HepG2 (cell line): ENCODE measurements around the gene SRSF2. TPM values are rescaled to one million over a fixed set of nuclear protein-coding genes. Genes with fewer than 3 reads are reported as not detected.

Experiments
- GPN1 ChIP-seq: sonication (generic); formaldehyde crosslinking; IDR thresholded peaks from 2 replicates; pipeline ENCODE4 v1.5.1; 2020; ENCODE audit warnings: missing genetic modification reagents, borderline replicate concordance
- GTF3A ChIP-seq: sonication (generic); formaldehyde crosslinking; conservative IDR thresholded peaks from 2 replicates; pipeline ENCODE4 v1.4.0; 2020; ENCODE audit warnings: mild to moderate bottlenecking, missing genetic modification reagents
- HBP1 ChIP-seq: IDR thresholded peaks from 2 replicates; pipeline ENCODE4 v1.6.1; 2016; ENCODE audit warnings: low read depth, control low read depth
- IKZF5 ChIP-seq: IDR thresholded peaks from 2 replicates; pipeline ENCODE4 v1.6.1; 2018; ENCODE audit warnings: missing genetic modification reagents, mild to moderate bottlenecking, missing compliant biosample characterization
- MLLT10 ChIP-seq: sonication (generic); formaldehyde crosslinking; IDR thresholded peaks from 2 replicates; pipeline ENCODE4 v1.4.0; 2020; ENCODE audit warnings: missing genetic modification reagents
- MLX ChIP-seq: IDR thresholded peaks from 2 replicates; pipeline ENCODE4 v1.6.1; 2016
- PLSCR1 ChIP-seq: sonication (generic); formaldehyde crosslinking; IDR thresholded peaks from 2 replicates; pipeline ENCODE4 v1.5.0; 2020; ENCODE audit warnings: missing genetic modification reagents, mild to moderate bottlenecking, borderline replicate concordance
- PREB ChIP-seq: sonication (generic); formaldehyde crosslinking; IDR thresholded peaks from 2 replicates; pipeline ENCODE4 v1.4.0; 2020; ENCODE audit warnings: missing genetic modification reagents
- RNF219 ChIP-seq: sonication (generic); formaldehyde crosslinking; IDR thresholded peaks from 2 replicates; pipeline ENCODE4 v1.5.0; 2020; ENCODE audit warnings: mild to moderate bottlenecking, missing genetic modification reagents
- RXRB ChIP-seq: IDR thresholded peaks from 2 replicates; pipeline ENCODE4 v1.6.1; 2016; ENCODE audit warnings: borderline replicate concordance, missing genetic modification reagents, missing compliant biosample characterization
- SMARCE1 ChIP-seq: fragments of 450-650 bp; IDR thresholded peaks from 2 replicates; pipeline ENCODE4 v1.6.1; 2017; ENCODE audit warnings: borderline replicate concordance
- TEAD3 ChIP-seq: optimal IDR thresholded peaks from 2 replicates; pipeline ENCODE3; 2016; ENCODE audit warnings: borderline replicate concordance
- YEATS4 ChIP-seq: sonication (generic); formaldehyde crosslinking; IDR thresholded peaks from 2 replicates; pipeline ENCODE4 v1.4.0; 2020; ENCODE audit warnings: missing genetic modification reagents, borderline replicate concordance
- ZMYM4 ChIP-seq: sonication (generic); formaldehyde crosslinking; IDR thresholded peaks from 2 replicates; pipeline ENCODE4 v1.8.1; 2023; ENCODE audit warnings: mild to moderate bottlenecking, missing genetic modification reagents
- ZNF207 ChIP-seq: fragments of 450-650 bp; IDR thresholded peaks from 2 replicates; pipeline ENCODE4 v1.6.1; 2016; ENCODE audit warnings: antibody characterized with exemption, borderline replicate concordance
- ZNF660 ChIP-seq: sonication (generic); formaldehyde crosslinking; IDR thresholded peaks from 2 replicates; pipeline ENCODE4 v1.5.1; 2020; ENCODE audit warnings: mild to moderate bottlenecking, low read depth, missing genetic modification reagents, borderline replicate concordance
- ZNF678 ChIP-seq: sonication (generic); formaldehyde crosslinking; IDR thresholded peaks from 2 replicates; pipeline ENCODE4 v1.4.0; 2020; ENCODE audit warnings: mild to moderate bottlenecking, missing genetic modification reagents
- ZNF703 ChIP-seq: sonication (generic); formaldehyde crosslinking; IDR thresholded peaks from 2 replicates; pipeline ENCODE4 v1.5.1; 2020; ENCODE audit warnings: missing genetic modification reagents, mild to moderate bottlenecking, moderate library complexity, borderline replicate concordance
- ZSCAN12 ChIP-seq: sonication (generic); formaldehyde crosslinking; IDR thresholded peaks from 2 replicates; pipeline ENCODE4 v1.9.0; 2021; ENCODE audit warnings: mild to moderate bottlenecking, missing genetic modification reagents
- polyA plus RNA-seq, 8 experiments: library from polyadenylated mRNA; depleted of rRNA in 3 of 8; stranded (reverse) in 7 of 8; unstranded in 1 of 8; fragments of >200 nt; fragmentation: Illumina TruSeq in 4 of 8; extraction: Trizol in 4 of 8; gene quantifications; 2 replicates each; pipeline versions ENCODE4 v1.2.1 to v1.2.3, GENCODE V29; 2011 to 2016; ENCODE audit warnings: low read depth in 4 of 8, missing spikeins in 1 of 8, mixed read lengths in 1 of 8; ENCODE audit not compliant: insufficient read depth in 1 of 8
- total RNA-seq, 5 experiments: library from RNA; depleted of rRNA; stranded (reverse); fragments of >200 nt; fragmentation: Illumina TruSeq; extraction: Trizol; gene quantifications; 2 replicates each; pipeline ENCODE4 v1.2.3, GENCODE V29; 2016; ENCODE audit warnings: low read depth in 1 of 5

SRSF2 gene
- total and polyA plus RNA-seq, 2 of the 13 experiments (the other 11 are each of a cell fraction or from before 2014, with no cell fraction given), result 306 to 319 TPM

GRCh38 chr17:76726776-76727718, 10.1 kb downstream of the SRSF2 start, which contains the start of gene METTL23 (continued):
- TF ChIP-seq GPN1 (CRISPR knock-in tag) (peak; percentile 80; the same call in 1 of the 2 replicates), ZNF207 (no peak), TEAD3 (CRISPR knock-in tag) (peak; percentile 8), ZSCAN12 (no peak; the same call in 1 of the 2 replicates), MLX (no peak), RXRB (CRISPR knock-in tag) (peak; percentile 21; the same call in 1 of the 2 replicates), MLLT10 (CRISPR knock-in tag) (no peak), GTF3A (CRISPR knock-in tag) (peak; percentile 85), PREB (CRISPR knock-in tag) (peak; percentile 37; the same call in 1 of the 2 replicates), ZNF678 (CRISPR knock-in tag) (peak; percentile 78; the same call in 1 of the 2 replicates), IKZF5 (CRISPR knock-in tag) (peak; percentile 53), YEATS4 (CRISPR knock-in tag) (peak; percentile 92), RNF219 (CRISPR knock-in tag) (no peak), PLSCR1 (CRISPR knock-in tag) (no peak), HBP1 (CRISPR knock-in tag) (peak; percentile 63; the same call in 1 of the 2 replicates), ZNF660 (CRISPR knock-in tag) (no peak), ZNF703 (CRISPR knock-in tag) (no peak; the same call in 1 of the 2 replicates), SMARCE1 (no peak), ZMYM4 (CRISPR knock-in tag) (no peak)
